CD14-positive monocyte (primary cell): Measurements from ENCODE around the gene HIVEP3. TPM values are rescaled to one million over a fixed set of nuclear protein-coding genes. Genes with fewer than 3 reads are reported as not detected.
A peak's percentile ranks its signal among the peaks of the same experiment; 100 is the strongest.

Experiments used
- DNase-seq, 3 donors: peaks; one replicate each; pipeline ENCODE4 v3.0.0-alpha.2; 2011 to 2022
- H2AFZ ChIP-seq: 2 replicates; pipeline ENCODE4 v1.6.0; 2012; ENCODE audit warnings: mild to moderate bottlenecking, low read depth, low read length, inconsistent platforms; ENCODE audit not compliant: insufficient read depth, poor library complexity, severe bottlenecking
- H3K27ac ChIP-seq, 2 donors: 1 replicate in 1 of 2; 2 replicates in 1 of 2; pipeline ENCODE4 v1.5.1; 2012 to 2013; ENCODE audit warnings: low read length in 2 of 2, control low read depth in 1 of 2, inconsistent platforms in 1 of 2, low read depth in 1 of 2, mild to moderate bottlenecking in 1 of 2
- H3K27me3 ChIP-seq, 2 donors: one replicate each; pipeline versions ENCODE4 v1.6.0 to v1.6.1; 2011 to 2013; ENCODE audit warnings: low read length in 2 of 2; ENCODE audit not compliant: control insufficient read depth in 2 of 2, insufficient read depth in 2 of 2
- H3K36me3 ChIP-seq, 2 donors: replicated peaks in 1 of 2; 1 replicate in 1 of 2; 2 replicates in 1 of 2; pipeline versions ENCODE4 v1.5.1 to v1.6.1; 2012 to 2013; ENCODE audit warnings: low read length in 2 of 2, control low read depth in 1 of 2, inconsistent platforms in 1 of 2, mild to moderate bottlenecking in 1 of 2; ENCODE audit not compliant: insufficient read depth in 2 of 2, control insufficient read depth in 1 of 2
- H3K4me1 ChIP-seq, 2 donors: 1 replicate in 1 of 2; 2 replicates in 1 of 2; pipeline versions ENCODE4 v1.5.1 to v1.6.1; 2012 to 2013; ENCODE audit warnings: low read length in 2 of 2, control low read depth in 1 of 2, inconsistent platforms in 1 of 2, mild to moderate bottlenecking in 1 of 2, moderate library complexity in 1 of 2; ENCODE audit not compliant: insufficient read depth in 2 of 2, control insufficient read depth in 1 of 2
- H3K4me2 ChIP-seq: replicated peaks from 2 replicates; pipeline ENCODE3; 2012; ENCODE audit warnings: low read length, moderate library complexity, mild to moderate bottlenecking; ENCODE audit not compliant: poor library complexity, severe bottlenecking; ENCODE audit errors: extremely low read depth
- H3K4me3 ChIP-seq, 3 experiments: fragments of 200-600 bp in 1 of 3; sonication (generic) in 1 of 3; replicated peaks in 1 of 3; 1 replicate in 2 of 3; 2 replicates in 1 of 3; pipeline ENCODE4 v1.5.1; 2011 to 2013; ENCODE audit warnings: low read length in 3 of 3, mild to moderate bottlenecking in 3 of 3, control low read depth in 2 of 3, low read depth in 2 of 3, inconsistent platforms in 1 of 3, moderate library complexity in 1 of 3
- H3K79me2 ChIP-seq: 2 replicates; pipeline ENCODE4 v1.6.0; 2012; ENCODE audit warnings: mild to moderate bottlenecking, control low read depth, inconsistent platforms, low read length, moderate library complexity; ENCODE audit not compliant: insufficient read depth
- H3K9ac ChIP-seq: 2 replicates; pipeline ENCODE4 v1.6.0; 2017; ENCODE audit warnings: low read length, mild to moderate bottlenecking; ENCODE audit not compliant: insufficient read depth, poor library complexity, severe bottlenecking
- H3K9me3 ChIP-seq, 2 donors: replicated peaks in 1 of 2; 1 replicate in 1 of 2; 2 replicates in 1 of 2; pipeline versions ENCODE4 v1.5.1 to v1.6.1; 2012 to 2013; ENCODE audit warnings: low read length in 2 of 2, control low read depth in 1 of 2; ENCODE audit not compliant: control insufficient read depth in 1 of 2, insufficient read depth in 1 of 2
- H4K20me1 ChIP-seq: 2 replicates; pipeline ENCODE4 v1.6.0; 2012; ENCODE audit warnings: mild to moderate bottlenecking, low read length, control low read depth, moderate library complexity; ENCODE audit not compliant: insufficient read depth
- H3K27ac Mint-ChIP-seq, 7 donors: one replicate each; pipeline ENCODE4 v1.8.0; 2020; ENCODE audit warnings: mild to moderate bottlenecking in 7 of 7, mixed read lengths in 7 of 7, moderate library complexity in 6 of 7, inconsistent platforms in 2 of 7
- H3K27me3 Mint-ChIP-seq, 3 donors: one replicate each; pipeline ENCODE4 v1.8.0; 2021 to 2022; ENCODE audit warnings: low read depth in 3 of 3, mild to moderate bottlenecking in 3 of 3, mixed read lengths in 3 of 3, moderate library complexity in 3 of 3, inconsistent platforms in 1 of 3
- H3K36me3 Mint-ChIP-seq, 2 donors: one replicate each; pipeline ENCODE4 v1.8.0; 2020; ENCODE audit warnings: mixed read lengths in 2 of 2, inconsistent platforms in 1 of 2, mild to moderate bottlenecking in 1 of 2
- H3K4me1 Mint-ChIP-seq: one replicate; pipeline ENCODE4 v1.8.0; 2020; ENCODE audit warnings: mild to moderate bottlenecking, mixed read lengths
- H3K4me3 Mint-ChIP-seq, 2 donors: one replicate each; pipeline ENCODE4 v1.8.0; 2020; ENCODE audit warnings: mild to moderate bottlenecking in 2 of 2, mixed read lengths in 2 of 2, moderate library complexity in 1 of 2
- H3K9me3 Mint-ChIP-seq, 7 donors: one replicate each; pipeline ENCODE4 v1.8.0; 2020 to 2022; ENCODE audit warnings: mixed read lengths in 7 of 7, mild to moderate bottlenecking in 6 of 7, moderate library complexity in 6 of 7, inconsistent platforms in 2 of 7
- WGBS: methylation state at CpG from one replicate; pipeline ENCODE4 v1.1.5; 2013; ENCODE audit warnings: missing lambda C conversion rate; ENCODE audit not compliant: insufficient coverage; 5-methylcytosine and 5-hydroxymethylcytosine counted together
- intact Hi-C, 2 donors: fragments of 100-400 bp; cut with micrococcal nuclease; formaldehyde crosslinking; loops; one replicate each; pipeline versions ENCODE4 v1.15.0 to v1.15.1; 2023
- polyA plus RNA-seq, 3 donors: library from polyadenylated mRNA; depleted of rRNA in 1 of 3; unstranded in 2 of 3; stranded (reverse) in 1 of 3; fragments of 300-500 nt in 2 of 3; fragments of >200 nt in 1 of 3; fragmentation: Illumina TruSeq in 2 of 3; gene quantifications; 1 replicate in 2 of 3; 2 replicates in 1 of 3; pipeline ENCODE4 v1.2.3, GENCODE V29; 2012 to 2021
- TF ChIP-seq, protein P1 (sequence below): fragments of 200-600 bp; IDR thresholded peaks from one replicate; pipeline ENCODE4 v1.8.0; 2022; ENCODE audit warnings: antibody characterized with exemption, mild to moderate bottlenecking

Gene HIVEP3
- polyA plus RNA-seq, 3 donors, result 1.2 to 3.7 (median 1.8) TPM

GRCh38 chr1:41803656-41804055 is 115.1 kb downstream of the HIVEP3 start:
- Histone ChIP-seq H2AFZ (peak overlapping the region; percentile 7), H3K36me3 (no peaks in the 10 kb centered on the region), H3K79me2 (no peaks in the 10 kb centered on the region), H3K27ac (peak overlapping the region; percentile 86 to 95), H3K4me1 (peaks cover 62 to 77% of the 10 kb centered on the region in 2 donors), H3K4me2 (peak overlapping the region; percentile 47), H4K20me1 (no peaks in the 10 kb centered on the region), H3K4me3 (peak overlapping the region in 1 of 3 experiments; percentile 52), H3K9me3 (no peaks in the 10 kb centered on the region), H3K27me3 (no peaks in the 10 kb centered on the region), H3K9ac (peak overlapping the region; percentile 55)
- H3K4me3 Mint-ChIP-seq, result peak overlapping the region in 1 of 2 donors; percentile 68
- H3K36me3 Mint-ChIP-seq, result peaks cover 0 to 3% of the 10 kb centered on the region in 2 donors
- 10% methylated on average over 2 of the region's 4 CpGs for WGBS
- H3K4me1 Mint-ChIP-seq, result peaks cover 81% of the 10 kb centered on the region
- H3K9me3 Mint-ChIP-seq, result peaks cover 0 to 4% (median 0%) of the 10 kb centered on the region in 7 donors
- peak in 2 of 3 donors; percentile 30 to 37 for DNase-seq
- no peaks in the 10 kb centered on the region for H3K27me3 Mint-ChIP-seq
- intact Hi-C loops, result loop anchor here (5.0 to 10.0 kb wide), 4 partner anchors 36 to 231 kb away; no protein-coding TSS in a partner anchor
- peak overlapping the region; percentile 93 to 98 (median 96) for H3K27ac Mint-ChIP-seq
- TF ChIP-seq, protein P1, sequence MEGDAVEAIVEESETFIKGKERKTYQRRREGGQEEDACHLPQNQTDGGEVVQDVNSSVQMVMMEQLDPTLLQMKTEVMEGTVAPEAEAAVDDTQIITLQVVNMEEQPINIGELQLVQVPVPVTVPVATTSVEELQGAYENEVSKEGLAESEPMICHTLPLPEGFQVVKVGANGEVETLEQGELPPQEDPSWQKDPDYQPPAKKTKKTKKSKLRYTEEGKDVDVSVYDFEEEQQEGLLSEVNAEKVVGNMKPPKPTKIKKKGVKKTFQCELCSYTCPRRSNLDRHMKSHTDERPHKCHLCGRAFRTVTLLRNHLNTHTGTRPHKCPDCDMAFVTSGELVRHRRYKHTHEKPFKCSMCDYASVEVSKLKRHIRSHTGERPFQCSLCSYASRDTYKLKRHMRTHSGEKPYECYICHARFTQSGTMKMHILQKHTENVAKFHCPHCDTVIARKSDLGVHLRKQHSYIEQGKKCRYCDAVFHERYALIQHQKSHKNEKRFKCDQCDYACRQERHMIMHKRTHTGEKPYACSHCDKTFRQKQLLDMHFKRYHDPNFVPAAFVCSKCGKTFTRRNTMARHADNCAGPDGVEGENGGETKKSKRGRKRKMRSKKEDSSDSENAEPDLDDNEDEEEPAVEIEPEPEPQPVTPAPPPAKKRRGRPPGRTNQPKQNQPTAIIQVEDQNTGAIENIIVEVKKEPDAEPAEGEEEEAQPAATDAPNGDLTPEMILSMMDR, result no peak

DNA sequence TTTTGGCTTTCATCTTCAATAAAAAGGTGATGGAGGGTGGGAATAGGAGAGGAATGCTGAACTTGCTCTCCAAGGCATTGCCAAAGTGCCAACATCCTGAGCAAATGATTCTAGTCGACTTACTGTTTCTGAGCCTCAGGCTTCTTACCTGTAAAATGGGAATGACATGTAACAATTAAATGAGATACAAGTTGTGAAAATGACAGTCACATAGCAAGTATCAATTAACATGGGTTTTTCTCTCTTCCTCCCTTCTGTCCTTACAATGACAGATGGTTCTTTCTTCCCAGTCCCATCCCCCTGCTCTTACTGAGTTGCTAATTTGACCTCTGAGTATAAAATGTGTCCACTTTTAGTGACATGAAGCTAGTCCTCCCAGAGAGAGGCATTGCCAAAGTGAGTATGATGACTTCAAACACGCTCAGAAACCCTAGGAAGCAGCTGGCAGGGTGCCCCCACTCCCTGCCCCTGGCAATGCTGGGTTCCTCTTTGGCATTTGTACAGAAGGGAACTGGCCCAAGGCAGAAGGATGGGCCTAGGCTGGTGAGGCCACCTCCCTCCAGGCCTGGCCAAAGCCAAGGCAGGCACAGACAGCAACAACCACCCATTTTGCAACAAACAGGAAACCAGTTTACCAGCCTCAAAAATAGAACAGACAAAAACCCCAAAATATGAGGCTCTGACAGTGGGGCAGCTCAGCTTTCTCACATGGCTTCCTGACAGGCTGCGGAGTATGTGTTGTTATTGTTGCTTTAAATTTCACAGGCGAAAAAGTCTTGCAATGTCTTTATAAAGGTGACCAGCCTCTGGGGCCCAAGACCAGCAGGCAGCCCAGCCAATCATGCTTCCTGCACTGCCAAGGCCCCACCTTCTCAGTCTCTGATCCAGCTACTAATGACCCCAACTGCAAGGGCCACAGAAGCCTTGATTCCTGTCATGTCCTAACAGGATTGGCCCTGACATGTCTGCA is 115.9 kb downstream of the HIVEP3 start:
- Histone ChIP-seq H3K27me3 (no peaks in the 10 kb centered on the region), H3K4me1 (peaks cover 62 to 78% of the 10 kb centered on the region in 2 donors), H3K27ac (peak overlapping the region; percentile 86 to 95), H4K20me1 (no peaks in the 10 kb centered on the region), H3K9me3 (no peaks in the 10 kb centered on the region), H3K4me3 (peak overlapping the region in 1 of 3 experiments; percentile 52), H3K79me2 (no peaks in the 10 kb centered on the region), H3K9ac (peak overlapping the region; percentile 55), H2AFZ (peak overlapping the region; percentile 7), H3K36me3 (no peaks in the 10 kb centered on the region), H3K4me2 (peak overlapping the region; percentile 47)
- H3K4me3 Mint-ChIP-seq, result peak overlapping the region; percentile 55 to 68
- peaks cover 0 to 3% of the 10 kb centered on the region in 2 donors for H3K36me3 Mint-ChIP-seq
- peak; percentile 88 to 94 (median 93) for DNase-seq
- H3K27me3 Mint-ChIP-seq, result no peaks in the 10 kb centered on the region
- H3K9me3 Mint-ChIP-seq, result peaks cover 0 to 4% (median 0%) of the 10 kb centered on the region in 7 donors
- WGBS, result 0% methylated on average over 1 of the region's 4 CpGs
- intact Hi-C loops, result loop anchor here (5.0 to 10.0 kb wide), 4 partner anchors 36 to 232 kb away; no protein-coding TSS in a partner anchor
- TF ChIP-seq, protein P1, result no peak
- H3K4me1 Mint-ChIP-seq, result peaks cover 82% of the 10 kb centered on the region
- peak overlapping the region; percentile 93 to 98 (median 96) for H3K27ac Mint-ChIP-seq
